H1 (cell line): ENCODE measurements around the gene DNASE1. TPM values are rescaled to one million over a fixed set of nuclear protein-coding genes. Genes with fewer than 3 reads are reported as not detected.

Experiments
- CTCF ChIA-PET: fragments of 300-600 bp; sonication (Branson Sonifier 250); formaldehyde crosslinking; loops from one replicate; lab custom pipeline; 2021; ENCODE audit not compliant: partially characterized antibody; lab: Charles Lee
- POLR2A ChIA-PET: fragments of 300-600 bp; sonication (Branson Sonifier 250); formaldehyde crosslinking; loops from one replicate; lab custom pipeline; 2021; ENCODE audit warnings: inconsistent platforms; ENCODE audit not compliant: partially characterized antibody; lab: Charles Lee
- DNase-seq, 2 experiments: peaks; one replicate each; pipeline versions ENCODE4 v3.0.0 to v3.0.0-alpha.2; 2010 to 2022; ENCODE audit warnings: low spot score in 2 of 2, low read depth in 1 of 2, mixed read lengths in 1 of 2
- FAIRE-seq: peaks from 2 replicates; lab custom pipeline; 2011; peaks lifted over from hg19 to GRCh38; lab: Jason Lieb, UNC
- H2AFZ ChIP-seq: 2 replicates; pipeline ENCODE4 v1.8.1; 2012; ENCODE audit warnings: low read length, inconsistent platforms
- H2AK5ac ChIP-seq: 2 replicates; pipeline ENCODE4 v1.6.1; 2013; ENCODE audit warnings: low read depth, low read length
- H2BK120ac ChIP-seq: replicated peaks from 2 replicates; pipeline ENCODE3; 2013; ENCODE audit warnings: low read depth, low read length, inconsistent platforms
- H2BK12ac ChIP-seq: 2 replicates; pipeline ENCODE4 v1.6.1; 2013; ENCODE audit warnings: low read depth, low read length
- H2BK15ac ChIP-seq: 2 replicates; pipeline ENCODE4 v1.6.1; 2013; ENCODE audit warnings: low read length
- H2BK20ac ChIP-seq: 2 replicates; pipeline ENCODE4 v1.6.1; 2013; ENCODE audit warnings: low read length
- H2BK5ac ChIP-seq: 2 replicates; pipeline ENCODE4 v1.6.1; 2013; ENCODE audit warnings: low read depth, low read length
- H3K14ac ChIP-seq: 2 replicates; pipeline ENCODE4 v1.6.1; 2013; ENCODE audit warnings: inconsistent platforms; ENCODE audit not compliant: insufficient read length
- H3K18ac ChIP-seq: 2 replicates; pipeline ENCODE4 v1.6.1; 2013; ENCODE audit warnings: low read length; ENCODE audit errors: extremely low read depth
- H3K23ac ChIP-seq: 2 replicates; pipeline ENCODE4 v1.6.1; 2013; ENCODE audit warnings: inconsistent platforms; ENCODE audit not compliant: insufficient read length
- H3K23me2 ChIP-seq: 2 replicates; pipeline ENCODE4 v1.6.1; 2013; ENCODE audit warnings: low read depth, low read length
- H3K27ac ChIP-seq: 2 replicates; pipeline ENCODE4 v1.6.1; 2011; ENCODE audit warnings: low read depth, low read length, inconsistent platforms
- H3K27me3 ChIP-seq, 4 experiments: replicated peaks in 1 of 4; 1 replicate in 1 of 4; 2 replicates in 3 of 4; pipeline versions ENCODE4 v1.6.1 to v1.8.1; 2011 to 2013; ENCODE audit warnings: low read length in 3 of 4, mild to moderate bottlenecking in 3 of 4, inconsistent platforms in 2 of 4, mixed read lengths in 2 of 4, moderate library complexity in 1 of 4; ENCODE audit not compliant: control insufficient read depth in 3 of 4, insufficient read depth in 3 of 4; ENCODE audit errors: extremely low read depth in 1 of 4
- H3K36me3 ChIP-seq, 4 experiments: 2 replicates each; pipeline versions ENCODE4 v1.6.1 to v1.8.1; 2011 to 2013; ENCODE audit warnings: mild to moderate bottlenecking in 4 of 4, low read length in 3 of 4, moderate library complexity in 2 of 4, control low read depth in 1 of 4, inconsistent platforms in 1 of 4; ENCODE audit not compliant: insufficient read depth in 4 of 4, control insufficient read depth in 2 of 4
- H3K4ac ChIP-seq: replicated peaks from 2 replicates; pipeline ENCODE3; 2013; ENCODE audit warnings: low read length, low read depth, mixed read lengths, inconsistent platforms; ENCODE audit not compliant: insufficient read length
- H3K4me1 ChIP-seq, 4 experiments: replicated peaks in 1 of 4; 1 replicate in 1 of 4; 2 replicates in 3 of 4; pipeline versions ENCODE4 v1.6.1 to v1.8.1; 2011 to 2013; ENCODE audit warnings: low read length in 3 of 4, inconsistent platforms in 2 of 4, mixed read lengths in 1 of 4; ENCODE audit not compliant: insufficient read depth in 4 of 4, control insufficient read depth in 3 of 4
- H3K4me2 ChIP-seq, 2 experiments: 2 replicates each; pipeline versions ENCODE4 v1.6.1 to v1.8.1; 2011 to 2013; ENCODE audit warnings: low read depth in 2 of 2, low read length in 2 of 2, control low read depth in 1 of 2, inconsistent platforms in 1 of 2, mild to moderate bottlenecking in 1 of 2; ENCODE audit not compliant: insufficient read depth in 1 of 2
- H3K4me3 ChIP-seq, 4 experiments: fragments of 200-600, 300-600 bp in 1 of 4; sonication (generic), shearing (Covaris generic), sonication (Bioruptor Twin) in 1 of 4; 2 replicates each; pipeline versions ENCODE4 v1.5.1 to v1.8.1; 2011 to 2016; ENCODE audit warnings: low read length in 4 of 4, low read depth in 3 of 4, control low read depth in 2 of 4, inconsistent platforms in 2 of 4, mild to moderate bottlenecking in 2 of 4, mixed read lengths in 1 of 4, moderate library complexity in 1 of 4; ENCODE audit not compliant: insufficient read depth in 2 of 4; ENCODE audit errors: extremely low read depth in 1 of 4
- H3K56ac ChIP-seq: replicated peaks from 2 replicates; pipeline ENCODE3; 2013; ENCODE audit warnings: low read depth, mild to moderate bottlenecking, mixed read lengths, low read length, inconsistent platforms; ENCODE audit not compliant: insufficient read length
- H3K79me1 ChIP-seq: 2 replicates; pipeline ENCODE4 v1.6.1; 2013; ENCODE audit warnings: low read depth, low read length, control low read depth
- H3K79me2 ChIP-seq, 2 experiments: 2 replicates each; pipeline versions ENCODE4 v1.6.1 to v1.8.1; 2012 to 2013; ENCODE audit warnings: low read length in 2 of 2, mild to moderate bottlenecking in 2 of 2, inconsistent platforms in 1 of 2; ENCODE audit not compliant: insufficient read depth in 2 of 2, control insufficient read depth in 1 of 2
- H3K9ac ChIP-seq, 4 experiments: replicated peaks in 1 of 4; 1 replicate in 1 of 4; 2 replicates in 3 of 4; pipeline versions ENCODE4 v1.6.1 to v1.8.1; 2011 to 2013; ENCODE audit warnings: low read depth in 3 of 4, low read length in 3 of 4, control low read depth in 2 of 4, mild to moderate bottlenecking in 2 of 4, moderate library complexity in 2 of 4, inconsistent platforms in 1 of 4; ENCODE audit errors: extremely low read depth in 1 of 4
- H3K9me3 ChIP-seq, 2 experiments: 2 replicates each; pipeline versions ENCODE4 v1.6.1 to v1.8.1; 2012 to 2013; ENCODE audit warnings: mild to moderate bottlenecking in 2 of 2, moderate library complexity in 2 of 2, control low read depth in 1 of 2, inconsistent platforms in 1 of 2, low read depth in 1 of 2, low read length in 1 of 2, mixed read lengths in 1 of 2; ENCODE audit not compliant: insufficient read depth in 2 of 2
- H4K20me1 ChIP-seq, 2 experiments: replicated peaks in 1 of 2; 2 replicates each; pipeline versions ENCODE3 to v1.8.1; 2011 to 2013; ENCODE audit warnings: inconsistent platforms in 2 of 2, low read length in 2 of 2, mild to moderate bottlenecking in 1 of 2; ENCODE audit not compliant: insufficient read depth in 2 of 2, control insufficient read depth in 1 of 2
- H4K5ac ChIP-seq: 2 replicates; pipeline ENCODE4 v1.6.1; 2013; ENCODE audit warnings: low read length, low read depth, mixed read lengths, inconsistent platforms; ENCODE audit not compliant: insufficient read length
- H4K8ac ChIP-seq: 2 replicates; pipeline ENCODE4 v1.8.0; 2013; ENCODE audit warnings: mild to moderate bottlenecking, moderate library complexity, low read length, inconsistent platforms; ENCODE audit not compliant: insufficient read depth; ENCODE audit errors: extremely low read depth
- H4K91ac ChIP-seq: replicated peaks from 2 replicates; pipeline ENCODE3; 2013; ENCODE audit warnings: low read length, mixed read lengths, inconsistent platforms; ENCODE audit not compliant: insufficient read length
- CHD1 ChIP-seq: IDR thresholded peaks from 2 replicates; pipeline ENCODE4 v1.6.1; 2012; ENCODE audit warnings: low read depth, low read length, improper control_type of control experiment
- EGR1 ChIP-seq: IDR thresholded peaks from 2 replicates; pipeline ENCODE4 v1.6.1; 2011; ENCODE audit warnings: low read depth, low read length, borderline replicate concordance
- GABPA ChIP-seq: IDR thresholded peaks from 2 replicates; pipeline ENCODE4 v1.6.1; 2011; ENCODE audit warnings: mild to moderate bottlenecking, low read length, moderate library complexity, borderline replicate concordance; ENCODE audit not compliant: insufficient read depth
- GTF2F1 ChIP-seq: IDR thresholded peaks from 2 replicates; pipeline ENCODE4 v1.6.1; 2012; ENCODE audit warnings: low read depth, low read length, improper control_type of control experiment, borderline replicate concordance
- JUND ChIP-seq: IDR thresholded peaks from 2 replicates; pipeline ENCODE4 v1.6.1; 2011; ENCODE audit warnings: mild to moderate bottlenecking, improper control_type of control experiment, low read length
- KDM4A ChIP-seq: IDR thresholded peaks from one replicate; pipeline ENCODE4 v1.7.1; 2012; ENCODE audit warnings: low read depth, mild to moderate bottlenecking, moderate library complexity, low read length, inconsistent platforms; ENCODE audit not compliant: severe bottlenecking
- RBBP5 ChIP-seq: IDR thresholded peaks from 2 replicates; pipeline ENCODE4 v1.7.1; 2012; ENCODE audit warnings: low read depth, mild to moderate bottlenecking, inconsistent platforms, low read length, moderate library complexity, borderline replicate concordance
- SP2 ChIP-seq: IDR thresholded peaks from 2 replicates; pipeline ENCODE4 v1.6.1; 2012; ENCODE audit warnings: mild to moderate bottlenecking, low read length, inconsistent platforms
- TBP ChIP-seq: IDR thresholded peaks from 2 replicates; pipeline ENCODE4 v1.6.1; 2011; ENCODE audit warnings: low read depth, low read length, improper control_type of control experiment
- WGBS, 2 experiments: shearing (Covaris generic) in 1 of 2; methylation state at CpG; one replicate each; pipeline versions ENCODE4 v1.1.6 to v1.1.7; 2013 to 2015; ENCODE audit warnings: low lambda C conversion rate in 2 of 2, mixed read lengths in 2 of 2, inconsistent platforms in 1 of 2, low coverage in 1 of 2, missing lambda C conversion rate in 1 of 2; ENCODE audit not compliant: insufficient replicate concordance in 2 of 2, insufficient coverage in 1 of 2, insufficient read length in 1 of 2; ENCODE audit errors: extremely low coverage in 1 of 2, missing lambda C conversion rate in 1 of 2; 5-methylcytosine and 5-hydroxymethylcytosine counted together
- polyA plus RNA-seq, 7 experiments: library from polyadenylated mRNA; depleted of rRNA in 3 of 7; stranded (reverse) in 5 of 7; unstranded in 2 of 7; fragments of >200 nt in 5 of 7; fragments of 200-250 nt in 2 of 7; gene quantifications; 1 replicate in 5 of 7; 2 replicates in 1 of 7; 4 replicates in 1 of 7; pipeline versions ENCODE4 v1.2.1 to v1.2.3, GENCODE V29; 2011 to 2013; ENCODE audit warnings: missing spikeins in 2 of 7, mixed read lengths in 2 of 7
- total RNA-seq: library from RNA; stranded (reverse); fragmentation: NEBNext Ultra II Directional; extraction: Animal tissue kit (Norgen Biotek cat#: 25700); gene quantifications from 2 replicates; pipeline ENCODE4 v1.2.1, GENCODE V29; 2021

DNASE1 gene
- total and polyA plus RNA-seq, 2 of the 8 experiments (the other 6 are each of a cell fraction or from before 2014, with no cell fraction given), result 11.5 to 16.7 TPM

GRCh38 chr16:3646348-3646920 is 8.1 kb upstream of the DNASE1 start:
- H2BK20ac ChIP-seq, result 0 out of 2 replicates have a peak overlapping the region, but pooled peaks have one; percentile 35
- H3K23me2 ChIP-seq, result no peaks in the 10 kb centered on the region
- no peak overlapping the region for H3K14ac ChIP-seq
- H2BK120ac ChIP-seq, result no peak overlapping the region
- no peak overlapping the region for H3K23ac ChIP-seq
- no peaks in the 10 kb centered on the region for H4K20me1 ChIP-seq
- H3K4ac ChIP-seq, result no peak overlapping the region
- peak overlapping the region; percentile 71; the same call in 1 of the 2 replicates for H3K27ac ChIP-seq
- 0 out of 2 replicates have a peak overlapping the region, but pooled peaks have one; percentile 50 for H2BK12ac ChIP-seq
- DNase-seq (peak in 1 of 2 experiments; percentile 41), FAIRE-seq (no peak)
- peak overlapping the region; percentile 6; the same call in 1 of the 2 replicates for H4K8ac ChIP-seq
- H3K9ac ChIP-seq, result no peak overlapping the region
- H3K9me3 ChIP-seq, result no peaks in the 10 kb centered on the region
- 0 out of 2 replicates have a peak overlapping the region, but pooled peaks have one; percentile 84 for H2BK5ac ChIP-seq
- H3K36me3 ChIP-seq, result no peaks in the 10 kb centered on the region
- peaks cover 11 to 22% (median 13%) of the 10 kb centered on the region in 4 experiments for H3K4me1 ChIP-seq
- ChIA-PET POLR2A (interaction anchor here (1.0 to 2.3 kb wide), 5 partner anchors 9 to 507 kb away, joined by 3 to 5 read pairs (median 4); no protein-coding TSS in a partner anchor), CTCF (interaction anchor here (0.6 to 1.4 kb wide), 4 partner anchors 8 to 1285 kb away, joined by 3 to 6 read pairs (median 4); no protein-coding TSS in a partner anchor)
- no peak overlapping the region for H3K56ac ChIP-seq
- WGBS, 2 experiments, result 84% methylated on average over 15 of the region's 15 CpGs; no CpG with 5 or more reads in 1 of the 2 experiments
- H2AFZ ChIP-seq, result no peak overlapping the region
- H3K27me3 ChIP-seq, result no peaks in the 10 kb centered on the region
- H3K4me2 ChIP-seq, result no peak overlapping the region
- no peaks in the 10 kb centered on the region for H3K79me2 ChIP-seq
- H2BK15ac ChIP-seq, result peak overlapping the region; percentile 3; the same call in 1 of the 2 replicates
- H3K79me1 ChIP-seq, result no peaks in the 10 kb centered on the region
- no peak overlapping the region for H4K5ac ChIP-seq
- 0 out of 2 replicates have a peak overlapping the region, but pooled peaks have one; percentile 15 for H3K18ac ChIP-seq
- H4K91ac ChIP-seq, result peak overlapping the region; percentile 82
- H2AK5ac ChIP-seq, result 0 out of 2 replicates have a peak overlapping the region, but pooled peaks have one; percentile 26
- H3K4me3 ChIP-seq, result 0 out of 8 replicates have a peak overlapping the region, but pooled peaks of 1 of the 4 experiments have one; percentile 4
- TF ChIP-seq GABPA, result no peak
- no peak for TF ChIP-seq RBBP5
- TF ChIP-seq GTF2F1, result no peak
- TF ChIP-seq KDM4A, result no peak
- no peak for TF ChIP-seq JUND
- no peak for TF ChIP-seq CHD1
- no peak for TF ChIP-seq SP2
- no peak for TF ChIP-seq TBP
- TF ChIP-seq EGR1, result no peak
